B cell (primary cell): ENCODE data around the gene GCNT2. TPM values are rescaled to one million over a fixed set of nuclear protein-coding genes. Genes with fewer than 3 reads are reported as not detected.

Experiments
- ATAC-seq: fragments of 200-7000 bp; cut with Tn5 transposase; one replicate; pipeline ENCODE4 v1.10.0; 2021; ENCODE audit warnings: low read depth, mild to moderate bottlenecking, moderate number of reproducible peaks, moderate library complexity
- CTCF ChIA-PET: fragments of 350-600 bp; sonication (Branson Sonifier 250); formaldehyde crosslinking; loops from one replicate; lab custom pipeline; 2021; ENCODE audit warnings: antibody characterized with exemption, inconsistent platforms; lab: Charles Lee
- POLR2A ChIA-PET: fragments of 350-600 bp; sonication (Branson Sonifier 250); formaldehyde crosslinking; loops from one replicate; lab custom pipeline; 2021; ENCODE audit warnings: antibody characterized with exemption; lab: Charles Lee
- DNase-seq: peaks from one replicate; pipeline ENCODE4 v3.0.0; 2013
- H2AFZ ChIP-seq: 2 replicates; pipeline ENCODE4 v1.6.1; 2012; ENCODE audit warnings: mild to moderate bottlenecking, low read depth, low read length; ENCODE audit not compliant: insufficient read depth, poor library complexity, severe bottlenecking
- H3K27ac ChIP-seq, 2 donors: 1 replicate in 1 of 2; 2 replicates in 1 of 2; pipeline ENCODE4 v1.5.1; 2012 to 2013; ENCODE audit warnings: low read length in 2 of 2, mild to moderate bottlenecking in 2 of 2, moderate library complexity in 1 of 2
- H3K27me3 ChIP-seq, 4 experiments: fragments of 200-600 bp in 1 of 4; sonication (generic) in 1 of 4; replicated peaks in 1 of 4; 1 replicate in 2 of 4; 2 replicates in 2 of 4; pipeline versions ENCODE4 v1.6.1 to v1.7.0; 2013 to 2016; ENCODE audit warnings: low read length in 3 of 4, mild to moderate bottlenecking in 2 of 4, mixed read lengths in 1 of 4, moderate library complexity in 1 of 4; ENCODE audit not compliant: insufficient read depth in 4 of 4, control insufficient read depth in 3 of 4; ENCODE audit errors: control extremely low read depth in 1 of 4
- H3K36me3 ChIP-seq, 2 experiments: replicated peaks in 1 of 2; 1 replicate in 1 of 2; 2 replicates in 1 of 2; pipeline versions ENCODE4 v1.6.1 to v1.7.1; 2013; ENCODE audit warnings: low read length in 1 of 2; ENCODE audit not compliant: insufficient read depth in 2 of 2, control insufficient read depth in 1 of 2; ENCODE audit errors: control extremely low read depth in 1 of 2, extremely low read depth in 1 of 2
- H3K4me1 ChIP-seq, 2 donors: fragments of 200-600 bp in 1 of 2; sonication (generic) in 1 of 2; 1 replicate in 1 of 2; 2 replicates in 1 of 2; pipeline versions ENCODE4 v1.5.1 to v1.6.1; 2013 to 2017; ENCODE audit warnings: low read length in 2 of 2; ENCODE audit not compliant: control insufficient read depth in 2 of 2, insufficient read depth in 2 of 2
- H3K4me2 ChIP-seq: replicated peaks from 2 replicates; pipeline ENCODE3; 2012; ENCODE audit warnings: mild to moderate bottlenecking, low read depth, low read length; ENCODE audit not compliant: poor library complexity, severe bottlenecking
- H3K4me3 ChIP-seq, 5 experiments: fragments of 200-600 bp in 1 of 5; sonication (generic) in 1 of 5; 1 replicate in 3 of 5; 2 replicates in 2 of 5; pipeline versions ENCODE4 v1.5.1 to v1.7.0; 2011 to 2016; ENCODE audit warnings: low read length in 4 of 5, mild to moderate bottlenecking in 4 of 5, low read depth in 2 of 5, control low read depth in 1 of 5, moderate library complexity in 1 of 5; ENCODE audit not compliant: insufficient read depth in 1 of 5; ENCODE audit errors: control extremely low read depth in 1 of 5, extremely low read depth in 1 of 5
- H3K79me2 ChIP-seq: fragments of 200-600 bp; sonication (generic); one replicate; pipeline ENCODE4 v1.6.0; 2016; ENCODE audit warnings: low read length; ENCODE audit not compliant: control insufficient read depth, insufficient read depth
- H3K9ac ChIP-seq: fragments of 200-600 bp; sonication (generic); 2 replicates; pipeline ENCODE4 v1.6.1; 2017; ENCODE audit warnings: mild to moderate bottlenecking, low read length, moderate library complexity
- H3K9me3 ChIP-seq, 3 donors: one replicate each; pipeline versions ENCODE4 v1.6.1 to v1.7.1; 2013; ENCODE audit warnings: low read length in 2 of 3; ENCODE audit not compliant: control insufficient read depth in 2 of 3, insufficient read depth in 1 of 3; ENCODE audit errors: control extremely low read depth in 1 of 3
- H4K20me1 ChIP-seq: 2 replicates; pipeline ENCODE4 v1.6.0; 2012; ENCODE audit warnings: mild to moderate bottlenecking, low read length; ENCODE audit not compliant: insufficient read depth, control insufficient read depth, poor library complexity, severe bottlenecking
- H3K27ac Mint-ChIP-seq: one replicate; pipeline ENCODE4 v1.8.0; 2021; ENCODE audit warnings: mixed read lengths
- H3K27me3 Mint-ChIP-seq: one replicate; pipeline ENCODE4 v1.8.0; 2021; ENCODE audit warnings: mixed read lengths
- H3K4me1 Mint-ChIP-seq: one replicate; pipeline ENCODE4 v1.8.0; 2021; ENCODE audit warnings: mixed read lengths
- H3K4me3 Mint-ChIP-seq: one replicate; pipeline ENCODE4 v1.8.0; 2021; ENCODE audit warnings: mixed read lengths
- H3K9me3 Mint-ChIP-seq: one replicate; pipeline ENCODE4 v1.8.0; 2022; ENCODE audit warnings: mixed read lengths; ENCODE audit not compliant: insufficient read depth
- CTCF ChIP-seq: fragments of 200-600 bp; IDR thresholded peaks from one replicate; pipeline ENCODE4 v1.8.0; 2022; ENCODE audit warnings: antibody characterized with exemption, mild to moderate bottlenecking
- EZH2 ChIP-seq: IDR thresholded peaks from 2 replicates; pipeline ENCODE4 v1.6.1; 2012; ENCODE audit warnings: borderline replicate concordance, low read depth, mild to moderate bottlenecking, moderate library complexity, low read length; ENCODE audit not compliant: insufficient read depth, poor library complexity, severe bottlenecking
- WGBS: methylation state at CpG from one replicate; pipeline ENCODE4 v1.1.5; 2013; ENCODE audit warnings: missing lambda C conversion rate; ENCODE audit not compliant: insufficient coverage; 5-methylcytosine and 5-hydroxymethylcytosine counted together
- intact Hi-C: fragments of 100-400 bp; cut with micrococcal nuclease; formaldehyde crosslinking; loops from one replicate; pipeline ENCODE4 v1.10.0; 2022
- polyA plus RNA-seq: library from polyadenylated mRNA; depleted of rRNA; stranded (reverse); fragments of >200 nt; gene quantifications from 2 replicates; pipeline ENCODE4 v1.2.3, GENCODE V29; 2012
- total RNA-seq, 2 donors: library from RNA; stranded (reverse); fragments of 120-200 nt in 1 of 2; gene quantifications; 1 replicate in 1 of 2; 2 replicates in 1 of 2; pipeline versions ENCODE4 v1.2.3 to v1.2.4, GENCODE V29; 2013 to 2022

The GCNT2 gene
- total and polyA plus RNA-seq, 2 donors (not counting 1 experiment from before 2014, with no cell fraction given) = 6.8 to 32.1 TPM

- Histone ChIP-seq H3K36me3 (no peaks in the 10 kb centered on the region), H3K9me3 (no peaks in the 10 kb centered on the region), H3K4me3 (no peak overlapping the region), H3K4me2 (no peak overlapping the region), H3K79me2 (peaks cover 52% of the 10 kb centered on the region), H2AFZ (no peak overlapping the region), H3K4me1 (peaks cover 8 to 10% of the 10 kb centered on the region in 2 donors), H3K27ac (no peak overlapping the region), H4K20me1 (peaks cover 26% of the 10 kb centered on the region), H3K9ac (no peak overlapping the region), H3K27me3 (no peaks in the 10 kb centered on the region)
- Mint-ChIP-seq H3K27ac (no peak overlapping the region), H3K9me3 (no peaks in the 10 kb centered on the region), H3K4me3 (no peak overlapping the region), H3K27me3 (no peaks in the 10 kb centered on the region), H3K4me1 (peaks cover 58% of the 10 kb centered on the region)
- ATAC-seq = peak; percentile 21
- 76% methylated on average over 6 of the region's 11 CpGs for WGBS
- ChIA-PET CTCF (interaction anchor here (1.2 kb wide), 1 partner anchor 85 kb away, joined by 4 read pairs; no protein-coding TSS in a partner anchor), POLR2A (no interaction called here)
- TF ChIP-seq EZH2 = no peak
- TF ChIP-seq CTCF = no peak
- DNase-seq = no peak
- intact Hi-C loops = loop anchor here (5.0 kb wide), 1 partner anchor 69 kb away; no protein-coding TSS in a partner anchor
Measured at GRCh38 chr6:10595731-10596664, 74.8 kb downstream of the GCNT2 start.
